HG03575 (cell line): ENCODE data around the gene FARP2.

Source experiments
- ATAC-seq: cut with Tn5 transposase; IDR thresholded peaks from one replicate; pipeline ENCODE4 v1.9.1; 2021; ENCODE audit not compliant: unreplicated experiment, insufficient number of reproducible peaks, low FRiP score; ENCODE audit errors: extremely low read depth

FARP2 gene

DNA sequence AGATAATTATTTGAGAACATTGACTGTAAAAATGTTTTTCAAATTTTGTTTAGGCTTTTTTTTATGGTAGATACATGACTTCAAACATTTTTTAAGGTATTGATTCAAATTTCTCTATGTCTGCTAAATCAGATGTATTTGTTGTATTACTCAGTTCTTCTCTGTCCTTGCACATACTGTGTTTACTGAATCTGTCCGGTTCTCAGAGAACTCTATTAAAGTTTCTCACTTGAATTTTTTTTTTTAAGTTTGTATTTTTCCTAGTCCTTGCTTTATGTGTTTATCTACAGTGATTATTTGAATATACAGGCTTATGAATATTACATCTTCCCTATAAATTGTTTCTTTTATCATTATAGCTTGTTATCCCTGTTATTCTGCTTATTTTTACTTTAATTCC is 35.1 kb upstream of the FARP2 start:
- no peak for ATAC-seq

GRCh38 chr2:241321886-241322285 is 34.2 kb upstream of the FARP2 start:
- no peak for ATAC-seq

DNA sequence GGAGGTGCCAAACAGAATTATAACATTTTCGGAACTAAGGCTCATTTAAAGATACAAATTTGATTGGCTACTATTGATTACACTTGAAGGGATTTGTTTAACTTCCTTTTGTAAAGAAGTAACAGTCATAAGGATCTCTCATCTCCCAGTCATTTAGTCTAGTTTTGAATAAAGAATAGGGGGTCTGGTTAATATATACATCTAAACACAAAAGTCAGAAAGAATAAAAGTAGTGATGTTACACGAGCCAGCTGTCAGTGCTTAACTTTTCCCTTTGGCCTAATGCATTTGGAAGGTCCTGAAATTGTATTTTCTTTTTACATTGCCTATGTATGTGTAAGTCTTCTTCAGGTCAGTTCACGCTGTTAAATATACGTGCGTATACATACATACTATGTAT is 32.3 kb upstream of the FARP2 start:
- ATAC-seq: no peak

GRCh38 chr2:241324775-241325174 is 31.3 kb upstream of the FARP2 start:
- no peak for ATAC-seq

GRCh38 chr2:241325257-241325656 is 30.8 kb upstream of the FARP2 start:
- ATAC-seq: no peak

GRCh38 chr2:241329669-241330615 is 26.1 kb upstream of the FARP2 start:
- ATAC-seq: no peak

DNA sequence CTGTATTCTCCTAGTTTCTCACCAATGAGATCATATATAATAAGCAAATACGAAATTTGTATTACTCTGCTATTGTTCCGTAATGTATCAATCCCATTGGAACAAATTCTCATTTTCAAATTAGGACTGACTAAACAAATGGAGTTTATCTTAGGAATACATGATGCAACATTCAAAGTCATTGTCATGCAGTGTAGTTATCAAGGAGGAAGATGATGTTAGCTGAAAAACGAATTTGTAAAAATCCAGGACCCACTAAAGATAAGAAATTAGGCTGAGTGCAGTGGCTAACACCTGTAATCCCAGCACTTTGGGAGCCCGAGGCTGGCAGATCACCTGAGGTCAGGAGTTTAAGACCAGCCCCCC is 25.5 kb upstream of the FARP2 start:
- no peak for ATAC-seq

DNA sequence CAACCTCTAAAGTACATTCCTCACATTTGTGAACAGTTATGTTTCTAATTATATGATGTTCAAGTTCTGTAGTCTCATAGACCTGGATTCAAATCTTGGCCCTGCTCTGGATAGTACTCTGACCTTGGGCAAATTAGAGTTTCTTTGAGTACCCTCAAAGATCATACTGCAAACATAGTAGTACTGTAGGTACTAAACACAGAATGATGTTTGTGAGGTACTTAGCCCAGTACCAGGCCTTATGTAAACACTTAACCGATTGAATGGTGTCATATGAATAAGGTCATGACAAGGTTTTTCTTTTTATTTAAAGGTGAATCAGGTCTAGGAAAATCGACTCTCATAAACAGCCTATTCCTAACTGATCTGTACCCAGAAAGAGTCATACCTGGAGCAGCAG is 21.3 kb upstream of the FARP2 start:
- ATAC-seq: no peak

GRCh38 chr2:241339839-241340630 is 16.1 kb upstream of the FARP2 start:
- no peak for ATAC-seq

DNA sequence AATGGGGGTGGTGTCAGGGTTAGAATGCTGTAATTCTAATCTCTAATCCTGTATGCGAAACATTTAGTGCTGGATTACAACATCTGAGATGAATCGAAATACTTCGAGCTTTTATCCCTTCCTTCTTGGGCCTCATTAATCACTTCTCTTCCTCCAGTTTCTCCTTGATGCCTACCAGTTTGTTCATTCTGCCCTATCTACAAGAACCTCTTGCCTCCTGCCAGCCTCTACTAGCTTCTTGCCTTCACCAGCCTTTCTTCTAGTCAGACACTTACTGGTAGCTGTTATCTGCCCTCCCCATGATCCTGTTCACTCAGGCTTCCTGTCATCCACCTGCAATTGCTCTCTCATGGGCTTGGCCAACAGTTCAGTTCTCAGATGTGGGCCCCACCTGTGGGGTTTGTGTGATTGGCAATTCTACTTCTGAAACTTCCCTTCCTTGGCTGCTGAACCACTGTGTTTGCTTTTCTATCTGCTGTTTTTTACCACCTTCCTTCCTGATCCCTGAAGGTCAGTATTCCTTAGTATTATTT is 15.4 kb upstream of the FARP2 start:
- ATAC-seq: no peak

DNA sequence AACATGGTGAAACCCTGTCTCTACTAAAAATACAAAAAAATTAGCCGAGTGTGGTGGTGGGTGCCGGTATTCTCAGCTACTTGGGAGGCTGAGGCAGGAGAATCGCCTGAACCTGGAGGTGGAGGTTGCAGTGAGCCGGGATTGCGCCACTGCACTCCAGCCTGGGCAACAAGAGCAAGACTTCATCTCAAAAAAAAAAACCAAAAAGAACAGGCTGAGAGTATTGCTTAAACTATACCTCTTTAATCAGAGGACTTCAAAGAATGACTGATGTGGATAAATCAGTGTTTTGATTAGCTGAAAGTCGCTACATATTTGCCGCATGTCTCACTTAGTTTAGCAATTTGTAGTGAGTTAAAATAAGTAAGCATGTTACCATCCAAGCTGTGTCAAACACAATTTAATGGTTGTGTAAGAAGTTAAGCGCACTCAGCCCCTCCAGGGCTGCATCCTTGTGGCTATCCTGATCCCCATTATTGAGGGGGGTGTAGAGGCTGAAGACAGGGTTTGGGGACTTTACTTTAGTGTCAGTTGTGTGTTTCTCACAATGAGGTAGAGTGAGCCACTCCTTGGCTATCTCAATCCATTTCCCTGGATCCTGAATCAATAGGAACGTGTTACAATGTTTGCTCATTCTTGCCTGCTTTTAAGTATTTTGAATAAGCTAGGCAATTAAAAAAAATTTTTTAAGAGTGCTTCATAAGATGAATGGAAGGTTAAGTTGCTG is 11.0 kb upstream of the FARP2 start:
- no peak for ATAC-seq

DNA sequence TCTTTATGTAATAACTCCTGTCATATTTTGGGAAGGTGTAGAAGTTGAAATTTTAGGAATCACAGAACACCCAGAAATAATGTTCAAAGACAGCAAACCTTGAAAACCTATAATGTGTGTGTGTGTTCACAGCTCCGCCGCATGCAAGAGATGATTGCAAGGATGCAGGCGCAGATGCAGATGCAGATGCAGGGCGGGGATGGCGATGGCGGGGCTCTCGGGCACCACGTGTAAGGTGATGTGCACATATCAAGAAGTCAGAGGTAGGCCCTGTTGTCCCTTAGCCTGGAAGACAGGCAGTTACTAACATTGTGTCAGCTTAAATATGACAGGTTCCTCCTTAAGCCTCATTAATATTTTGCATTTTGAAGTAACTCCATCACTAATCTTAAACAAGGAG is 6.1 kb upstream of the FARP2 start:
- no peak for ATAC-seq

- no peak for ATAC-seq
Measured at GRCh38 chr2:241350530-241350877, 5.6 kb upstream of the FARP2 start.

DNA sequence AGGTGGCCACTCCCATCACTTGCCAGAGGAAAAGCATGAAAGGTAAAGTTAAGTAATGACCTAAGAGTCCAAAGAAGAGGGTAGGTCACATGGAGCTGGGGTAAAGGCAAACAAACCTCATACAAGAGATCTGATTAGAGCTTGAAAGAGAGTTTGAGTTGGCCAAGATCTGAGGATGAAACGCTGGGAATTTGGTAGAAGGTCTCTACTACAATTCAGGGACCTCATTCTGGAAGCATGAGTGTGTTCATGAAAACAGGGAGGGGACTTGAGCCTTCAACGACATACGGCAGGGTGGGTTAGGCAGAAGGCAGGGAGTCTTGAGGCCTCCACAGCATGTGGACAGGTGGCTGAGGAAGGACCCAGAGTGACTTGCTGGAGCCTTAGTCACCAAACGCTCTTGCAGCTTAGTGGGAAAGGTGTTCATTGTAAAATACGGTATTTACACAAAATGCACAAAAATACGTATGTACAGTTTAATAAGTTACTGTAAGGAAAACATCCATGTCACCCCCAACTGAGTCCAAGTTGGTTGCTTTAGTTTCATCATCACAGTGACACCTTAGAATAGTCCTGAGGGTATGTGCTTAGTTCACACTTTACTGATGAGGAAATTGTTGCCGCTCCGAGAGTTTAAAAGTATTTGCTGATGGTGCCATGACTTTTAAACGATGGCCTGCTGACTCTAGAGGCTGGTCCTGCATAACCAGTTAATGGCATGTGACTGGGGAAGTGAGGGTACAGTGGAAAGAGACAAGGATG is 5.0 kb upstream of the FARP2 start:
- ATAC-seq: no peak

GRCh38 chr2:241351640-241352031 is 4.4 kb upstream of the FARP2 start:
- ATAC-seq: no peak

GRCh38 chr2:241352227-241352626 is 3.9 kb upstream of the FARP2 start:
- no peak for ATAC-seq

- no peak for ATAC-seq
Measured at GRCh38 chr2:241354668-241355658, 1.1 kb upstream of the FARP2 start.

GRCh38 chr2:241356871-241357260 is 781 bp downstream of the FARP2 start:
- no peak for ATAC-seq
